Mammary epithelial cell (primary cell): ENCODE results near the gene CHMP6.

ENCODE experiments used
- CTCF ChIP-seq, 2 donors: IDR thresholded peaks in 1 of 2; conservative IDR thresholded peaks in 1 of 2; 2 replicates each; pipeline ENCODE4 v1.5.1; 2011 to 2012; ENCODE audit warnings: inconsistent platforms in 2 of 2, low read length in 2 of 2, mild to moderate bottlenecking in 2 of 2, control low read depth in 1 of 2, low read depth in 1 of 2; ENCODE audit not compliant: insufficient read depth in 1 of 2; ENCODE audit errors: extremely low read depth in 1 of 2
- EZH2 ChIP-seq: IDR thresholded peaks from 2 replicates; pipeline ENCODE4 v1.6.1; 2012; ENCODE audit warnings: low read length, inconsistent platforms, borderline replicate concordance

GRCh38 chr17:81015136-81015535 lies 23.5 kb downstream of the CHMP6 start:
- no peak for TF ChIP-seq CTCF (conservative IDR thresholded peaks at IDR 0.05 in 1 of 2, IDR thresholded peaks at IDR 0.05 in 1 of 2; ENCODE audit: extremely low read depth in 1 of 2, insufficient read depth in 1 of 2, low read depth in 1 of 2, low read length in 2 of 2)
- TF ChIP-seq EZH2, result no peak
